MM.1S (cell line): Measurements from ENCODE around the gene KLK10.

Source experiments
- EZH2 ChIP-seq: fragments of 300-600 bp; sonication (generic); optimal IDR thresholded peaks from 2 replicates; pipeline ENCODE3; 2017; ENCODE audit warnings: low read depth, mild to moderate bottlenecking, antibody characterized with exemption, low read length, mixed read lengths
- TF ChIP-seq, protein P1 (sequence below): fragments of 300-600 bp; sonication (generic); IDR thresholded peaks from 2 replicates; pipeline ENCODE4 v1.5.1; 2016; ENCODE audit warnings: antibody characterized with exemption, low read length, mixed read lengths

DNA sequence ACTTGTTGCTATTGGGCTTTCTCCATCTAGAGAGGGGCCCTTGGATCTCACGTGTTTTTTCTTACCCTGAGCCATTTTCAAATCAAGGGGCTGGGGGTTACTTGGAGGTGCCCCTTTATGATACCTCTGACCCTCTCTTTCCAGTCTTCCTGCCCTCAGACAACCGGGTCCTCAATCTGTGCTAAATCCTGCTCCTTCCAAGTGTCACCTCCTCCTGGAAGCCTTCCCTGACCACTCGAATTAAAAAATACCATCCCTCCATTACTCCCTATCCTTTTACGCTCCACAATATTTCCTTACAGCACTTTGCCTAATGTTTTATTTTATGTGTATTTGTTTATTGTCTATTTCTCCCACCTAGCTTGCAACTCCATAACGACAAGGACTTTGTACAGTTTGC lies 21.4 kb downstream of the KLK10 start:
- TF ChIP-seq EZH2 = no peak
- TF ChIP-seq, protein P1, sequence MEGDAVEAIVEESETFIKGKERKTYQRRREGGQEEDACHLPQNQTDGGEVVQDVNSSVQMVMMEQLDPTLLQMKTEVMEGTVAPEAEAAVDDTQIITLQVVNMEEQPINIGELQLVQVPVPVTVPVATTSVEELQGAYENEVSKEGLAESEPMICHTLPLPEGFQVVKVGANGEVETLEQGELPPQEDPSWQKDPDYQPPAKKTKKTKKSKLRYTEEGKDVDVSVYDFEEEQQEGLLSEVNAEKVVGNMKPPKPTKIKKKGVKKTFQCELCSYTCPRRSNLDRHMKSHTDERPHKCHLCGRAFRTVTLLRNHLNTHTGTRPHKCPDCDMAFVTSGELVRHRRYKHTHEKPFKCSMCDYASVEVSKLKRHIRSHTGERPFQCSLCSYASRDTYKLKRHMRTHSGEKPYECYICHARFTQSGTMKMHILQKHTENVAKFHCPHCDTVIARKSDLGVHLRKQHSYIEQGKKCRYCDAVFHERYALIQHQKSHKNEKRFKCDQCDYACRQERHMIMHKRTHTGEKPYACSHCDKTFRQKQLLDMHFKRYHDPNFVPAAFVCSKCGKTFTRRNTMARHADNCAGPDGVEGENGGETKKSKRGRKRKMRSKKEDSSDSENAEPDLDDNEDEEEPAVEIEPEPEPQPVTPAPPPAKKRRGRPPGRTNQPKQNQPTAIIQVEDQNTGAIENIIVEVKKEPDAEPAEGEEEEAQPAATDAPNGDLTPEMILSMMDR = no peak
